Myocyte (in vitro differentiated cells): Measurements from ENCODE around the gene PKNOX1. TPM values are rescaled to one million over a fixed set of nuclear protein-coding genes. Genes with fewer than 3 reads are reported as not detected.
A peak's percentile ranks its signal among the peaks of the same experiment; 100 is the strongest.
"Not testable (repeated sequence)": the region's sequence is repeated elsewhere in the genome, so short reads cannot be mapped to it uniquely, and the experiment has no call there.

Experiments
- DNase-seq: peaks from one replicate; pipeline ENCODE4 v3.0.0-alpha.2; 2012; ENCODE audit warnings: low read depth
- polyA plus RNA-seq: library from polyadenylated mRNA; unstranded; fragments of >200 nt; gene quantifications from one replicate; pipeline ENCODE4 v1.2.1, GENCODE V29; 2012; ENCODE audit warnings: missing spikeins
- total RNA-seq: library from RNA; depleted of rRNA; stranded (reverse); fragments of >200 nt; gene quantifications from 2 replicates; pipeline ENCODE4 v1.2.3, GENCODE V29; 2014

PKNOX1 gene, protein sequence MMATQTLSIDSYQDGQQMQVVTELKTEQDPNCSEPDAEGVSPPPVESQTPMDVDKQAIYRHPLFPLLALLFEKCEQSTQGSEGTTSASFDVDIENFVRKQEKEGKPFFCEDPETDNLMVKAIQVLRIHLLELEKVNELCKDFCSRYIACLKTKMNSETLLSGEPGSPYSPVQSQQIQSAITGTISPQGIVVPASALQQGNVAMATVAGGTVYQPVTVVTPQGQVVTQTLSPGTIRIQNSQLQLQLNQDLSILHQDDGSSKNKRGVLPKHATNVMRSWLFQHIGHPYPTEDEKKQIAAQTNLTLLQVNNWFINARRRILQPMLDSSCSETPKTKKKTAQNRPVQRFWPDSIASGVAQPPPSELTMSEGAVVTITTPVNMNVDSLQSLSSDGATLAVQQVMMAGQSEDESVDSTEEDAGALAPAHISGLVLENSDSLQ
- total RNA-seq: 16.5 and 18.4 TPM in 2 replicates
- polyA plus RNA-seq: 15.2 TPM

DNA sequence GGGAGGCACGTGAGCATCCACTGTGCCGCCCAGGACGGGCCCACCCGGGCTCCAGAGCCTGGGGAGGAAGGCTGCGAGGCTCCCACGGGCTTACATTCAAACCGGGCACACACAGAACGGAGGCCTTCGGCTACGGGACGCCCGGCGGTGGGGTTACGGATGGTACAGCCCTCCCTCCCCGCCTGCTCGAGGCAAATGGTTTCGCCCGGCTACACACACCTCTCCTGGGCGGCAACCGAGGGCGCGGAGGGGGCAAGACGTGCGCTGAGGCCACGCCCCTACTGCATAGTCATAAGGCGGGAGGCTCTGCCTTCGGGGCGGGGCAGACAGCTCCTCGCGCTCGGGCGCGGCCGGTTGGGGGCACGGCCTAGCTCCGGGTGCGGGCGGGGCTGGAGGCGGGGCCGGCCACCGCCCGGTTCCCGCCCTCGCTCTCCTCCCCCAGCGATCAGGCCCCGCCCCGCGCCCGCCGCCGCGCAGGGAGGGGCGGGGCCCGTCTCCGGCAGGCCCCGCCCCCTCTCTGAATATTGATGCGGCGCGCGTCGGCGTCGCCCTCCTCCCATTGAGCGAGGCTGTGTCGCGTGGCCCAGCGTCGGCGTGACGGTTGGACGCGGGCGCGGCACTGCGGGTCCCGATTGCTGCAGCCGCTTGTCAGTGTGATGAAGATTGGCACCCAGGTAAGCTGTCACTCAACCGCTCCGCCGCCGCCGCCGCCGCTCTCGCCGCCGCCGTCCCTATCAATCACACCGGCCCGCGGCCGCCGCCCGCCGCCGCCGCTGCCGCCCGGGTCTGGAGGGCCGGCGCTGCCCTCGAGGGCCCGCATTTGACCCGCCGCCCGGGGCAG, at the start of gene PKNOX1:
Gene PKNOX1, plus strand, starts transcription at position 572 of the 841 bp plus-strand sequence. CDS start 29,820 bp downstream, outside the sequence.
- DNase-seq: peak; percentile 98

DNA sequence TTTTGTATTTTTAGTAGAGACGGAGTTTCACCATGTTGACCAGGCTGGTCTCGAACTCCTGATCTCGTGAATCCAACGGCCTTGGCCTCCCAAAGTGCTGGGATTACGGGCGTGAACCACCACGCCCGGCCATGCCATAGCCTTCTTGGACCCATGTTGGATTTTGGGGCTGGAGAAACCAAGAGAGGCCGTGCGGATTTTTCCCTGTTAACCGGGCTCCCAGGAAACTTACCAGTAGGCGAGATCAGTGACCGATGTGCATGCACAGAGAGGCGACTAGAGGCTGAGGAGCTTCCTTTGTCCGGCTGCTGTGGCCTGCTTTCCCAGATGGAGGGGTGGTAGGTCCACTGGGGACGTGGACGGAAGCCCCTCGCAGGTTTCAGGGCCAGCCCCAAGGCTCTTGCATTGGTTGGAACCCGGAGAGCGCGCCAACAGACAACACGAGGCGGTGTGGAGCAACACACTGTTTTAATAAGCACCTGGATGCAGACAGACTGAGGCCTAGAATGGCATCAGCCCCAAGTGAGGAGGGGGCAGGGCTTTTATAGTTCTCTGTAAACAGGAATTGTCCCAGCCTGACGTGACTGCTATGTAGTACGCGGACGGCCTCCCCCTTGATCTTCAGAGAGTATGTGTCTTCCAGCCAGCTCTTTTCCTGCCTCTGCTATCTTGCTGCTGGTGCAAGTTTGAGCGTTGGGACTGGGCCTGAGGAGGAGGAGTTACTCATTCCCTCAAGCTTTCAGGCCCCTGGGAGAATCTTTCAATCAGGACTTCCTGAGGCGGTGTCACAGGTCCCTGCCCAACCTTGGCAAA, 49.0 kb upstream of the PKNOX1 start, which contains the start of gene ERVH48-1:
Gene ERVH48-1, minus strand, starts transcription at position 517 of the 813 bp plus-strand sequence. CDS start 6,624 bp downstream, outside the sequence.
- DNase-seq: no peak

DNA sequence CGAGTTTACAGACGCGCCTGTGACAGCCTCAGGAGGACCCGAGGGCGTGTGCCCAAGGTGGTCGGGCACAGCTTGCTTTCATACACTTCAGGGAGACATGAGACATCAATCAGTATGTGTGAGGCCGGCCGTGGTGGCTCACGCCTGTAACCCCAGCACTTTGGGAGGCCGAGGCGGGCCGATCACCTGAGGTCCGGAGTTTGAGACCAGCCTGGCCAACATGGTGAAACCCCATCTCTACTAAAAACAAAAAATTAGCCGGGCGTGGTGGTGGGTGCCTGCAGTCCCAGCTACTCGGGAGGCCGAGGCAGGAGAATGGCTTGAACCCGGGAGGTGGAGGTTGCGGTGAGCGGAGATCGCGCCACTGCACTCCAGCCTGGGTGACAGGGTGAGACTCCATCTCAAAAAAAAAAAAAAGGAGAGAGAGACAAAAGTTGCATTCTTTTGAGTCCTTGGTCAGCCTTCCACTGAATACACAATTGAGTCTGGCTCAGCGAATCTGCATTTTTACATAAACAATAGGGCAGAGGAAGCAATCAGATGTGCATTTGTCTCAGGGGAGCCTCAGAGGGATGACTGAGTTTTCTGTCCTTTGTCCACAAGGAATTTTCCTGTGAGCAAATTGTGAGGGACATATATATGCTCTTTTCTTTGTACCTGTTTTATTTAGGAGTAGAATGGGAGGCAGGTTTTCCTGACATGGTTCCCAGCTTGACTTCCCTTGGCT, 46.7 kb upstream of the PKNOX1 start:
- DNase-seq: not testable (repeated sequence)

DNA sequence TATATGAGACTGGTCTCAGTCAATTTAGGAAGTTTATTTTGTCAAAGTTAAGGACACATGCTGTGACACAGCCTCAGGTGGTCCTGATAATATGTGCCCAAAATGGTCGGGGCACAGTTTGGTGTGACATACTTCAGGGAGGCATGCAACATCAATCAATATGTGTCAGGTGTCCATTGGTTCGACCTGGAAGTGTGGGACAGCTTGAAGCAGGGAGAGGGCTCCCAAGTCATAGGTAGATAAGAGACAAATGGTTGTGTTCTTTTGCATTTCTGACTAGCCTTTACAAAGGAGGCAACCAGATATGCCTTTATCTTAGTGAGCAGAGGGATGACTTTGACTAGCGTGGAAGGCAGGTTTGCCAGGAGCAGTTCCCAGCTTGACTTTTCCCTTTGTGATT, 44.4 kb upstream of the PKNOX1 start:
- DNase-seq: no peak

DNA sequence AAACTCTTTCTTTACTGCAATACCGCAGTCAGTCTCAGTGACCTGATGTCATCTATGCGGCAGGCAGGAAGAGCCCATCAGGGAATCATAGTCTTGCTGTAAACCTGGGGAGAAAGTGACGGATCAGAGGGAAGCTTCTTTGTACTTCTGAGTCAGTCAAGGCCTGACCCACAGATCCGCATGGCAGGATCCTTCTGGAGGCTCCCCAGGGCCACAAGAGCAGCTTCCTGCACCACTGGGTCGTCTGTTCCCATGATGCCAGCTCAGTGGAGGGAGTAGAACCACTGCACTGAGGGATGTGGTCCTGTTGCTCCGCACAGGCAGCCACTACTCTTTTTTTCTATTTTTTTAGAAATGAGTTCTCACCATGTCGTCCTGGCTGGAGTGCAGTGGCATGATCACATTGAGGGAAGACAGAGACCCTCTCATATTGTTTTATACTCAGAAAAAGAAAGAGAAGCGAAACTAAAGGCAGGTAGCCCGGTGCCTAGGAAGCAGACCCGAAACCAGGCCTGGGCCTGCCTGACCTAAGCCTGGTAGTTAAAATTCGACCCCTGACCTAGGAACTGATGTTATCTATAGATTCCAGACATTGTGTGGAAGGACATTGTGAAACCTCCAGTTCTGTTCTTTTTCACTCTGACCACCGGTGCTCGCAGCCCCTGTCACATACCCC, 42.7 kb upstream of the PKNOX1 start:
- no peak for DNase-seq

DNA sequence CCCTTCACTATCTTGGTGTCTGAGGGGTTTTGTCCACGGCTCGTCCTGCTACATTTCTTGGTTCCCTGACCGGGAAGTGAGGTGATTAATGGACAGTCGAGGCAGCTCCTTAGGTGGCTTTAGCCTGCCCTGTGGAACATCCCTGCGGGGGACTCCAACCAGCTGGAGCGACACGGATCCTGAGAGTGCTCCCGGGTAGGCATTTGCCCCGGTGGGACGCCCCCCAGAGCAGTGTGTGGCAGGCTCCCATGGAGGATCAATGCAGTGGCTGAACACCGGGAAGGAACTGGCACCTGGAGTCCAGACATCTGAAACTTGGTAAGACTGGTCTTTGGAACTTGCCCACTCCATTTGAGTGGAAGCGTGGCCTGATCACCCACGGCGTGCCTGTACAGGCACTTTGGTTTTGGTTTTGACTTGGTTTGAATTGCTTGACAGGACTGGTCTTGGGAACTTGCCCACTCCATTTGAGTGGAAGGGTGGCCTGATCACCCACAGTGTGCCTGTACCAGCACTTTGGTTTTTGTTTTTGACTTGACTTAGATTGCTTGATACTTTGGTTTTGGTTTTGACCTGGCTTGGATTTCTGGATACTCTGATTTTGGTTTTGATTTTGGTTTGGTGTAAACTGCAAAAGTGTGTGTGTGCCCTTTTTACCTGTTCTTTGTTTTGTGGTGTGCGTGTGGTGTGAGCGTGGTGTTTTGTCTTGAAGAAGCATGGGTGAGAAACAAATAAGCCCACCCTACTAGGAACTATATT, 41.8 kb upstream of the PKNOX1 start:
- DNase-seq: not testable (repeated sequence)

DNA sequence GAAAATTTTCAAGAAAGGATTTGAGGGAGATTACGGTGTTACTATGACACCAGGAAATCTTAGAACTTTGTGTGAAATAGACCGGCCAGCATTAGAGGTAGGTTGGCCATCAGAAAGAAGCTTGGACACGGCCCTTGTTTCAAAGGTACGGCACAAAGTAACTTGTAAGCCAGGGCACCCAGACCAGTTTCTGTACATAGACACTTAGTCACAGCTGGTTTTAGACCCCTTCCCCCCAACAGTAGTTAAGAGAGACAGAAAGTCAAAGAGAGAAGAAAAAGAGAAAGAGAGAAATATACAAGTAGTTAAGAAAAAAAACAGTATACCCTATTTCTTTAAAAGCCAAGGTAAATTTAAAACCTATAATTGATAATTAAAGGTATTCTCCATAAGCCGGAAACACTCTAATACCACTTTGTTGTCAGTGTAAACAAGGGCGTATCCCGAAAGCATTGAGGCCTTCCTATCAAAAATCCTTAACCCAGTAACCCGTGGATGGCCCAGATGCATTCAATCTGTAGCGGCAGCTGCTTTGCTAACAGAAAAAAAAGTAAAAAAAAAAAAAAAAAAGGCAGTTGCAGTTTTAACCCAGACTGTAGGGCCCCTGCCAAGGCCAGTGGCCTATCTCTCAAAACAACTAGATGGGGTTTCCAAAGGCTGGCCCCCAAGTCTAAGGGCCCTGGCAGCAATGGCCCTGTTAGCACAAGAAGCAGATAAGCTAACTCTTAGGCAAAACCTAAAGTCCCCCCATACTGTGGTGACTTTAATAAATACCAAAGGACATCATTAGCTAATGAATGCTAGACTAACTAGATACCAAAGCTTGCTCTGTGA, 41.0 kb upstream of the PKNOX1 start:
- peak; percentile 5 for DNase-seq

DNA sequence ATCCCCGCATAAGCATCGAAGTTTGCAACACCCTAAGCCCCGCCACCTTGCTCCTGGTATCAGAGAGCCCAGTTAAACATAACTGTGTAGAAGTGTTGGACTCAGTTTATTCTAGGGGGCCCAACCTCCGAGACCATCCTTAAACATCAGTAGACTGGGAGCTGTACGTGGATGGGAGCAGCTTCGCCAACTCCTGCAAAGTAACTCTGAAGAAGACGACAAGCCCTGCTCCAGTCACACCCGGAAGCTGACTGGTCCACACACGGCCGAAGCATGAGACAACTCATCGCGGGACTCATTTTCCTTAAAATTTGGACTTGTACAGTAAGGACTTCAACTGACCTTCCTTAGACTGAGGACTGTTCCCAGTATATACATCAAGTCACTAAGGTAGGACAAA, 40.4 kb upstream of the PKNOX1 start:
- not testable (repeated sequence) for DNase-seq

DNA sequence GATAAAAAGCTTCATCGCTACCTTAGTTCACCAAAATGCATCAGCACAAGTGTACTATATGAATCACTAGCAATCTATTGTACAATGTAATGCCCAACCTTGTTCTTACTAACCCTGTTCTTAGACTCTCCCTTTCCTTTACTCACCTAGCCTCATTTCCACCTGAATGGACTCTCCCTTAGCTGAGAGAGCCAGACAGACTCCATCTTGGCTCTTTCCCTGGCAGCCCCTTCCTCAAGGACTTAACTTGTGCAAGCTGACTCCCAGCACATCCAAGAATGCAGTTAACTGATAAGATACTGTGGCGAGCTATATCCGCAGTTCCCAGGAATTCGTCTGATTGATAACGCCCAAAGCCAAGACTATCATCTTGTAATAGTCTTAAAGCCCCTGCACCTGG, 38.0 kb upstream of the PKNOX1 start:
- DNase-seq: not testable (repeated sequence)

DNA sequence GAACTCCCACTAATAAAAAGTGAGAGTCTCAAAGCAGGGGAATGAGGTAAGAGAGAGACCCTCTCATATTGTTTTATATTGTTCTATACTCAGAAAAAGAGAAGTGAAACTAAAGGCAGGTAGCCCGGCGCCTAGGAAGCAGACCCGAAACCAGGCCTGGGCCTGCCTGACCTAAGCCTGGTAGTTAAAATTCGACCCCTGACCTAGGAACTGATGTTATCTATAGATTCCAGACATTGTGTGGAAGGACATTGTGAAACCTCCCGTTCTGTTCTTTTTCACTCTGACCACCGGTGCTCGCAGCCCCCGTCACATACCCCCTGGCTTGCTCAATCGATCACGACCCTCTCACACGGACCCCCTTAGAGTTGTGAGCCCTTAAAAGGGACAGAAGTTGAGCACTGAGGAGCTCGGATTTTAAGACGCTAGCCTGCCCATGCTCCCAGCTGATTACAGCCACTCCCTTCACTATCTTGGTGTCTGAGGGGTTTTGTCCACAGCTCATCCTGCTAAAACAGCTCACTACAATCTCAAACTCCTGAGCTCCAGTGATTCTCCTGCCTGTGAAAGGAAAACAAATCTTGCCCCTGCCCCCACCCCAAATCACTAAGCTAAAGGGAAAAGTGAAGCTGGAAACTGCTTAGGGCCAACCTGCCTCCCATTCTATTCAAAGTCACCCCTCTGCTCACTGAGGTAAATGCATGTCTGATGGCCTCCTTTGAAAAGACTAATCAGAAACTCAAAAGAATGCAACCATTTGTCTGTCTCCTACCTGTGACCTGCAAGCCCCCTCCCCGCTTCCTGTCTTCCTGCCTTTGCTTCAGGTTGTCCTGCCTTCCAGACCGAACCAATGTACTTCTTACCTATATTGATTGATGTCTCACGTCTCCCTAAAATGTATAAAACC, 37.1 kb upstream of the PKNOX1 start:
- not testable (repeated sequence) for DNase-seq

DNA sequence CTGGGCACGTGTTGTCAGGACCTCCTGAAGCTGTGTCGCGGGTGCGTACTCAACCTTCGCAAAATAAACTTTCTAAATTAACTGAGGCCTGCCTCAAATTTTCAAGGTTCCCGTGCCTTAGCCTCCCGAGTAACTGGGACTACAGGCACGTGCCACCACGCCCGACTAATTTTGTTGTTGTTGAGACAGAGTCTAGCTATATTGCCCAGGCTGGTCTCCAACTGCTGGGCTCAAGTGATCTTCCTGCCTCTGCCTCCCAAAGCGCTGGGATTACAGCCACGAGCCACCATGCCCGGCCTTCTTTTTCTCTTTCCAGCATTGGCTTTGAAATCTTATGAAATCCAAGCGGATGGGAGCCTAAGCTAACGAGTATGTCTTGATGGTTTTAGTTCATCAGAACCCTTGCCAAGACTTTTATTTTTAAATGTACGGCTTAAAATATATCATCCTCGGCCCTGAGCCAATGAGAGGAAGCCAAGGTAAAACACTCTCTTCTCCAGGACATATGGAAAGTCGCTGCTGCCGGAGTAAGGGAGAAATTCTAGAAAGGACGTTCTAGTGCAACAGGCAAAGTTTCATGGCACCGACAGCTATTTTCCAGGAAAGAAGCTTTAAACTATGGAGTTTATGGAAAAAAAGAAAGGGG, 36.3 kb upstream of the PKNOX1 start:
- no peak for DNase-seq

DNA sequence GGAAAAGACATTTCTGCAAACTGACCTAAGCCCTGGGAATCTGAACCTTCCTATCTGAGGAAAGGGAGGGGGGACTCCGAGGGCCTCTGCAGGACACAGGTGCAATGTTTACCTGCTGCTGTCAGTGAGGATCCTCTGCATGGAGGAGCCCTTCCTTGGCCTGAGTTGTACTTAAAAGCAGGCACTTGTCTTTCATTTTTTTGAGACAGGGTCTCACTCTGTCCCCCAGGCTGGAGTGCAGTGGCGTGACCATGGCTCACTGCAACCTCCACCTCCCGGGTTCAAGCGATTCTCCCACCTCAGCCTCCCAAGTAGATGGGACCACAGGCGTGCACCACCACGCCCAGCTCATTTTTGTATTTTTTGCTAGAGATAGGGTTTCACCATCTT, 35.8 kb upstream of the PKNOX1 start:
- DNase-seq: not testable (repeated sequence)

DNA sequence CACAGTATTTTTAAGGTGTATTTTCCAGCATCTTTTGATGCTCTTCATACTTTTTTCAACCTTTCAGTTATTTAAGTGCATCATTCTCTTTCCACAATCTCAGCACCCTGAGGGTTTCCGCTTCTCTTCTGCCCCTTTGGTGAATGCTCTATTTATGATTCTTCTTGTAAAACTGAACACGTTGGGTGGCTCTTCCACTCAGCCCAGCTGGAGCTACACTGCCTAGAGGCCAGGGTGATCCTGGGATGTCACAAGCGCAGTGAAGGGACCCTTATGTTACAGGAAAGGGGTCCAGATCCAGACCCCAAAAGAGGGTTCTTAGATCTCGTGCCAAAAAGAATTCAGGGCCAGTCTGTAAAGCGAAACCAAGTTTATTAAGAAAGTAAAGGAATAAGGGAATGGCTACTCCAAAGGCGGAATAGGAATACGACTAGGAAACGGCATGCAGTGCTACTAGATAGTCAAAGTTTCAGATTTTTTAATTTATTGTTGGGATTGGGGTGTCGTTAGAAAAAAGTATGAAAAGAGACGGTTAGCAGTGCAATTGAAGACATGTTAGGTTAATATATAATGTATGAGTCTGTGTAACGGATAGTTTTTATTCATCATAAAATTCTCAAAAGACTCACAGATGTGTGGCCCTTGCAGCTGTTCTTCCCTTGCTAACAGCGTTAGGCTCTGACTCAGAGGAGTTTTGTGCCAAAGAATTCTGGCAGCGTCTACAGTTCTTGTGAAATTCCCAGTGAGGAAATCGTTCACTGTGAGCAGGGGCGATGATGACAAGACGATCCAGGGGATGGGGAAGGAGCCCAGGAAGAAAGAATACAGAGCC, 34.6 kb upstream of the PKNOX1 start:
- peak; percentile 96 for DNase-seq

DNA sequence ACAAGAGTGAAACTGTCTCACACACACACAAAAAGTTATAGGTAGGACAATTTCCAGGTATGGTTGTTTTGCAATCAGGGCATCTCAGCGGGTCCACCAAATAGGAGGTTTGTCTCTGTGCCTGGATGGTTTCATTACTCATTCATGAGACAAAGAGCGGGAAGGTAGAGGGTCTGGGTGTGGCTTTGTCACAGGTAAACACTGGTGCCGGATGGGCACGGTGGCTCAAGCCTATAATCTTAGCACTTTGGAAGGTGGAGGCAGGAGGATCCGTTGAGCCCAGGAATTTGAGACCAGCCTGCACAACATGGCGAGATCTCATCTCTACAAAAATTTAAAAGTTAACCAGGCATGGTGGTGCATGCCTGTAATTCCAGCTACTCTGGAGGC, 32.7 kb upstream of the PKNOX1 start:
- DNase-seq: no peak

DNA sequence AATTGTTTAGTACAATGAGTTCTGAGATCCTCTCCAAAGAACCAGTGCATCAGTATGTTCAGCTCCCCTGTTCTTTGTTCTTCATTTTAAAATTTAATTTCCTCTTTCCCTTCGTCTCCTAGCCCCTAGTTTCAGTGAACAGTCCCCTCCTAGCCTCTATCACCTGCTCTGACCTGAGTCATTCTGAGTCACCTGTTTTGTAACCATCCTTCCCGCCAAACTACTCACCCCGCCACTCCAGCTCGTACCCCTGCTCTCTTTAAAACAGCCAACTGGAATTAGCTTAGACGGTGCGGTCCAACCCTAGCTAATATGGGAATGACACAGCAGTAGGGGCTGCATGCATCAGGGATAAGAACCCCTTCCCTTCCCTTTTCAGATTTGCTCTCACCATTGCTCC, 32.1 kb upstream of the PKNOX1 start:
- no peak for DNase-seq
